HEK293T (cell line): ENCODE measurements around the gene NOMO2.
"Not testable (repeated sequence)": the region's sequence is repeated elsewhere in the genome, so short reads cannot be mapped to it uniquely, and the experiment has no call there.

Experiments used
- CTCF ChIA-PET: fragments of 350-600 bp; formaldehyde crosslinking; extraction: SDS; loops from one replicate; lab custom pipeline; 2021; ENCODE audit warnings: antibody characterized with exemption, inconsistent platforms; lab: Yijun Ruan, JAX
- POLR2A ChIA-PET: fragments of 350-600 bp; formaldehyde crosslinking; extraction: SDS; loops from one replicate; lab custom pipeline; 2020; ENCODE audit warnings: antibody characterized with exemption, inconsistent platforms; lab: Yijun Ruan, JAX
- DNase-seq: peaks from one replicate; pipeline ENCODE4 v3.0.0; 2012; ENCODE audit warnings: mixed read lengths; ENCODE audit errors: extremely low spot score

NOMO2 gene

GRCh38 chr16:18561727-18562314, at the start of gene NOMO2:
NOMO2 (minus strand) TSS chr16:18562097; CDS start chr16:18562040, 57 bp downstream.
- DNase-seq, CTCF ChIA-PET, POLR2A ChIA-PET: not testable (repeated sequence)

GRCh38 chr16:18610147-18610803, 48.4 kb upstream of the NOMO2 start:
- CTCF ChIA-PET, POLR2A ChIA-PET, DNase-seq: not testable (repeated sequence)

GRCh38 chr16:18608271-18608670, 46.4 kb upstream of the NOMO2 start:
- POLR2A ChIA-PET, CTCF ChIA-PET, DNase-seq: not testable (repeated sequence)

GRCh38 chr16:18603572-18604246, 41.8 kb upstream of the NOMO2 start:
- POLR2A ChIA-PET, CTCF ChIA-PET, DNase-seq: not testable (repeated sequence)

- CTCF ChIA-PET, POLR2A ChIA-PET, DNase-seq: not testable (repeated sequence)
Measured at GRCh38 chr16:18598582-18598981, 36.7 kb upstream of the NOMO2 start.

- DNase-seq, POLR2A ChIA-PET, CTCF ChIA-PET: not testable (repeated sequence)
Measured at GRCh38 chr16:18597734-18598133, 35.8 kb upstream of the NOMO2 start.

- CTCF ChIA-PET, DNase-seq, POLR2A ChIA-PET: not testable (repeated sequence)
Measured at GRCh38 chr16:18597319-18597718, 35.4 kb upstream of the NOMO2 start.

- CTCF ChIA-PET, DNase-seq, POLR2A ChIA-PET: not testable (repeated sequence)
Measured at GRCh38 chr16:18595796-18596195, 33.9 kb upstream of the NOMO2 start.

GRCh38 chr16:18594880-18595279, 33.0 kb upstream of the NOMO2 start:
- CTCF ChIA-PET, POLR2A ChIA-PET, DNase-seq: not testable (repeated sequence)

GRCh38 chr16:18593904-18594303, 32.0 kb upstream of the NOMO2 start:
- POLR2A ChIA-PET: not testable (repeated sequence)
- peak; percentile 3 for DNase-seq
- CTCF ChIA-PET: interaction anchor here (0.7 kb wide), 1 partner anchor 637 kb away, joined by 3 read pairs; no protein-coding TSS in a partner anchor

GRCh38 chr16:18592982-18593381, 31.1 kb upstream of the NOMO2 start:
- POLR2A ChIA-PET, DNase-seq, CTCF ChIA-PET: not testable (repeated sequence)

GRCh38 chr16:18591908-18592307, 30.0 kb upstream of the NOMO2 start:
- DNase-seq, POLR2A ChIA-PET, CTCF ChIA-PET: not testable (repeated sequence)

- DNase-seq, POLR2A ChIA-PET, CTCF ChIA-PET: not testable (repeated sequence)
Measured at GRCh38 chr16:18591441-18591840, 29.5 kb upstream of the NOMO2 start.

- POLR2A ChIA-PET, DNase-seq, CTCF ChIA-PET: not testable (repeated sequence)
Measured at GRCh38 chr16:18589806-18590205, 27.9 kb upstream of the NOMO2 start.

GRCh38 chr16:18586560-18587540, 25.0 kb upstream of the NOMO2 start:
- CTCF ChIA-PET, POLR2A ChIA-PET, DNase-seq: not testable (repeated sequence)

GRCh38 chr16:18585789-18586188, 23.9 kb upstream of the NOMO2 start:
- POLR2A ChIA-PET, DNase-seq, CTCF ChIA-PET: not testable (repeated sequence)
